HG02981 (cell line): ENCODE data around the gene FNIP1.
"Not testable (repeated sequence)": the region's sequence is repeated elsewhere in the genome, so short reads cannot be mapped to it uniquely, and the experiment has no call there.

ENCODE experiments used
- ATAC-seq: cut with Tn5 transposase; IDR thresholded peaks from one replicate; pipeline ENCODE4 v1.9.1; 2021; ENCODE audit warnings: mild to moderate bottlenecking, moderate library complexity; ENCODE audit not compliant: unreplicated experiment

FNIP1 gene

GRCh38 chr5:131641494-131641893 is 155.3 kb downstream of the FNIP1 start:
- no peak for ATAC-seq

GRCh38 chr5:131640043-131640856 is 156.6 kb downstream of the FNIP1 start:
- ATAC-seq: peak; percentile 46

GRCh38 chr5:131639148-131639547 is 157.7 kb downstream of the FNIP1 start:
- ATAC-seq: no peak

- ATAC-seq: no peak
Measured at GRCh38 chr5:131637694-131638093, 159.1 kb downstream of the FNIP1 start.

- ATAC-seq: no peak
Measured at GRCh38 chr5:131635684-131636572, 160.9 kb downstream of the FNIP1 start.

GRCh38 chr5:131634996-131635683 is 161.7 kb downstream of the FNIP1 start, which contains the start of gene RAPGEF6:
Gene RAPGEF6 (minus strand): TSS chr5:131635229. CDS start chr5:131635030, 199 bp downstream.
- peak; percentile 86 for ATAC-seq

GRCh38 chr5:131634666-131634995 is 162.2 kb downstream of the FNIP1 start:
- ATAC-seq: peak; percentile 30

- no peak for ATAC-seq
Measured at GRCh38 chr5:131634238-131634637, 162.6 kb downstream of the FNIP1 start.

- no peak for ATAC-seq
Measured at GRCh38 chr5:131633830-131634229, 163.0 kb downstream of the FNIP1 start.

GRCh38 chr5:131630963-131631350 is 165.9 kb downstream of the FNIP1 start:
- ATAC-seq: no peak

- ATAC-seq: no peak
Measured at GRCh38 chr5:131630208-131630962, 166.4 kb downstream of the FNIP1 start.

- no peak for ATAC-seq
Measured at GRCh38 chr5:131628990-131629389, 167.8 kb downstream of the FNIP1 start.

- no peak for ATAC-seq
Measured at GRCh38 chr5:131627207-131627865, 169.5 kb downstream of the FNIP1 start.

- no peak for ATAC-seq
Measured at GRCh38 chr5:131622633-131623032, 174.2 kb downstream of the FNIP1 start.

GRCh38 chr5:131621164-131621563 is 175.7 kb downstream of the FNIP1 start:
- not testable (repeated sequence) for ATAC-seq

- ATAC-seq: no peak
Measured at GRCh38 chr5:131619102-131619501, 177.7 kb downstream of the FNIP1 start.

GRCh38 chr5:131617140-131617822 is 179.5 kb downstream of the FNIP1 start:
- no peak for ATAC-seq

GRCh38 chr5:131615957-131616356 is 180.9 kb downstream of the FNIP1 start:
- no peak for ATAC-seq

- ATAC-seq: no peak
Measured at GRCh38 chr5:131613423-131613822, 183.4 kb downstream of the FNIP1 start.

GRCh38 chr5:131611064-131611381 is 185.8 kb downstream of the FNIP1 start:
- ATAC-seq: no peak
